OCI-LY1 (cell line): Measurements from ENCODE around the gene MORN5.

Experiments used
- H2AFZ ChIP-seq: fragments of 200-600 bp; sonication (generic), shearing (Covaris generic); 2 replicates; pipeline ENCODE4 v1.6.0; 2014; ENCODE audit warnings: antibody characterized with exemption, mild to moderate bottlenecking, low read length
- H3F3A ChIP-seq: fragments of 200-600 bp; sonication (generic), shearing (Covaris generic); 2 replicates; pipeline ENCODE4 v1.6.0; 2014; ENCODE audit warnings: mild to moderate bottlenecking, antibody characterized with exemption, low read length, moderate library complexity; ENCODE audit not compliant: insufficient read depth
- H3K27ac ChIP-seq: fragments of 200-600 bp; sonication (generic); 2 replicates; pipeline ENCODE4 v1.5.1; 2014; ENCODE audit warnings: low read length, mixed run types, mild to moderate bottlenecking, low read depth; ENCODE audit not compliant: poor library complexity, severe bottlenecking
- H3K27me3 ChIP-seq: fragments of 200-600 bp; sonication (generic); 2 replicates; pipeline ENCODE4 v1.6.0; 2014; ENCODE audit warnings: antibody characterized with exemption, mild to moderate bottlenecking, low read length, moderate library complexity; ENCODE audit not compliant: insufficient read depth
- H3K36me3 ChIP-seq: fragments of 200-600 bp; sonication (generic); 2 replicates; pipeline ENCODE4 v1.6.1; 2014; ENCODE audit warnings: mild to moderate bottlenecking, antibody characterized with exemption, low read length, moderate library complexity, mixed read lengths; ENCODE audit not compliant: insufficient read depth
- H3K4me1 ChIP-seq: fragments of 200-600 bp; sonication (generic); 2 replicates; pipeline ENCODE4 v1.5.1; 2014; ENCODE audit warnings: mild to moderate bottlenecking, low read length, moderate library complexity; ENCODE audit not compliant: insufficient read depth, severe bottlenecking
- H3K4me2 ChIP-seq: fragments of 200-600 bp; sonication (generic), shearing (Covaris generic); 2 replicates; pipeline ENCODE4 v1.6.1; 2014; ENCODE audit warnings: low read length
- H3K4me3 ChIP-seq: fragments of 200-600 bp; sonication (generic); 2 replicates; pipeline ENCODE4 v1.5.1; 2014; ENCODE audit warnings: low read length, low read depth, mild to moderate bottlenecking, mixed read lengths; ENCODE audit not compliant: poor library complexity, severe bottlenecking
- H3K79me2 ChIP-seq: fragments of 200-600 bp; shearing (Covaris generic); 2 replicates; pipeline ENCODE4 v1.6.1; 2016; ENCODE audit warnings: mixed run types, low read length, mixed read lengths; ENCODE audit not compliant: insufficient read depth
- H3K9ac ChIP-seq: fragments of 200-600 bp; sonication (generic), shearing (Covaris generic); 2 replicates; pipeline ENCODE4 v1.6.1; 2014; ENCODE audit warnings: mild to moderate bottlenecking, low read length, mixed read lengths
- H3K9me2 ChIP-seq: fragments of 200-600 bp; sonication (generic), shearing (Covaris generic); 2 replicates; pipeline ENCODE4 v1.6.1; 2014; ENCODE audit warnings: low read depth, mild to moderate bottlenecking, low read length, mixed read lengths
- H3K9me3 ChIP-seq: fragments of 200-600 bp; shearing (Covaris generic); 2 replicates; pipeline ENCODE4 v1.6.1; 2014; ENCODE audit warnings: low read length, mixed read lengths
- H4K20me1 ChIP-seq: fragments of 200-600 bp; sonication (generic), shearing (Covaris generic); 2 replicates; pipeline ENCODE4 v1.6.0; 2016; ENCODE audit warnings: mild to moderate bottlenecking, low read length; ENCODE audit not compliant: insufficient read depth
- CTCF ChIP-seq: fragments of 200-600 bp; sonication (generic), shearing (Covaris generic); IDR thresholded peaks from 2 replicates; pipeline ENCODE4 v1.5.1; 2017; ENCODE audit warnings: mild to moderate bottlenecking, antibody characterized with exemption, low read length, moderate library complexity, mixed read lengths
- EZH2 ChIP-seq: fragments of 200-600 bp; sonication (generic), shearing (Covaris generic); IDR thresholded peaks from 2 replicates; pipeline ENCODE4 v1.8.0; 2017; ENCODE audit warnings: borderline replicate concordance, mixed run types, mild to moderate bottlenecking, antibody characterized with exemption, low read length, moderate library complexity, mixed read lengths

MORN5 gene

GRCh38 chr9:122120316-122121071, 39.2 kb upstream of the MORN5 start:
- Histone ChIP-seq H3F3A (no peaks in the 10 kb centered on the region), H3K27ac (no peak overlapping the region), H2AFZ (no peak overlapping the region), H4K20me1 (no peaks in the 10 kb centered on the region), H3K79me2 (no peaks in the 10 kb centered on the region), H3K4me1 (no peaks in the 10 kb centered on the region), H3K36me3 (no peaks in the 10 kb centered on the region; the same call in 1 of the 2 replicates), H3K9me2 (no peaks in the 10 kb centered on the region), H3K27me3 (0 out of 2 replicates have a peak, but pooled peaks cover 5% of the 10 kb centered on the region), H3K4me2 (no peak overlapping the region), H3K9me3 (no peaks in the 10 kb centered on the region), H3K4me3 (no peak overlapping the region), H3K9ac (no peak overlapping the region)
- TF ChIP-seq EZH2 = no peak
- no peak for TF ChIP-seq CTCF

GRCh38 chr9:122121391-122121790, 38.3 kb upstream of the MORN5 start:
- Histone ChIP-seq H3K4me1 (peaks cover 3% of the 10 kb centered on the region), H3K9ac (no peak overlapping the region), H3K79me2 (no peaks in the 10 kb centered on the region), H3K27me3 (0 out of 2 replicates have a peak, but pooled peaks cover 13% of the 10 kb centered on the region), H3K4me3 (no peak overlapping the region), H3K4me2 (no peak overlapping the region), H3K9me3 (no peaks in the 10 kb centered on the region), H2AFZ (no peak overlapping the region), H4K20me1 (no peaks in the 10 kb centered on the region), H3K27ac (no peak overlapping the region), H3K36me3 (no peaks in the 10 kb centered on the region; the same call in 1 of the 2 replicates), H3F3A (no peaks in the 10 kb centered on the region), H3K9me2 (no peaks in the 10 kb centered on the region)
- TF ChIP-seq EZH2 = no peak
- TF ChIP-seq CTCF = no peak

- H3K27ac ChIP-seq = no peak overlapping the region
- no peak overlapping the region for H3K4me3 ChIP-seq
- no peaks in the 10 kb centered on the region for H3K36me3 ChIP-seq
- TF ChIP-seq EZH2 (no peak), CTCF (no peak)
- H3K4me1 ChIP-seq = peaks cover 9% of the 10 kb centered on the region
- no peak overlapping the region for H3K4me2 ChIP-seq
- no peak overlapping the region for H2AFZ ChIP-seq
- H3K9ac ChIP-seq = no peak overlapping the region
- H3K27me3 ChIP-seq = 0 out of 2 replicates have a peak, but pooled peaks cover 15% of the 10 kb centered on the region
- H3F3A ChIP-seq = no peaks in the 10 kb centered on the region
- H3K79me2 ChIP-seq = no peaks in the 10 kb centered on the region
- H3K9me2 ChIP-seq = no peaks in the 10 kb centered on the region
- H3K9me3 ChIP-seq = no peaks in the 10 kb centered on the region
- no peaks in the 10 kb centered on the region for H4K20me1 ChIP-seq
These were observed 37.8 kb upstream of the MORN5 start for GRCh38 chr9:122121931-122122330.
